Measurements from ENCODE around the gene CCL8. TPM values are rescaled to one million over a fixed set of nuclear protein-coding genes. Genes with fewer than 3 reads are reported as not detected.

CCL8 gene
- total RNA-seq, 4 donors from 2014 or later = 20.6 TPM; not detected in 3

DNA sequence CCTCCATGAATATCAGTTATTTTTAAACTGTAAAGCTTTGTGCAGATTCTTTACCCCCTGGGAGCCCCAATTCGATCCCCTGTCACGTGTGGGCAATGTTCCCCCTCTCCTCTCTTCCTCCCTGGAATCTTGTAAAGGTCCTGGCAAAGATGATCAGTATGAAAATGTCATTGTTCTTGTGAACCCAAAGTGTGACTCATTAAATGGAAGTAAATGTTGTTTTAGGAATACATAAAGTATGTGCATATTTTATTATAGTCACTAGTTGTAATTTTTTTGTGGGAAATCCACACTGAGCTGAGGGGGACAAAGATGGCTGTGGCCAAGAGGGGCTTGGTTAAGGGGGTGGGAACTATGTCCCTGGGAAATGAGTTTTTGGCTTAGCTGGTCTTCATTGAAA, 31.4 kb upstream of the CCL8 start:
- Histone ChIP-seq H3K36me3 (no peaks in the 10 kb centered on the region), H3K4me1 (no peaks in the 10 kb centered on the region), H3K4me3 (no peak overlapping the region), H3K9me3 (no peaks in the 10 kb centered on the region), H3K27me3 (no peaks in the 10 kb centered on the region), H3K27ac (no peak overlapping the region)
- no peak for DNase-seq
- no peak for TF ChIP-seq POLR2A (IDR thresholded peaks at IDR 0.05)
- TF ChIP-seq, protein P1, sequence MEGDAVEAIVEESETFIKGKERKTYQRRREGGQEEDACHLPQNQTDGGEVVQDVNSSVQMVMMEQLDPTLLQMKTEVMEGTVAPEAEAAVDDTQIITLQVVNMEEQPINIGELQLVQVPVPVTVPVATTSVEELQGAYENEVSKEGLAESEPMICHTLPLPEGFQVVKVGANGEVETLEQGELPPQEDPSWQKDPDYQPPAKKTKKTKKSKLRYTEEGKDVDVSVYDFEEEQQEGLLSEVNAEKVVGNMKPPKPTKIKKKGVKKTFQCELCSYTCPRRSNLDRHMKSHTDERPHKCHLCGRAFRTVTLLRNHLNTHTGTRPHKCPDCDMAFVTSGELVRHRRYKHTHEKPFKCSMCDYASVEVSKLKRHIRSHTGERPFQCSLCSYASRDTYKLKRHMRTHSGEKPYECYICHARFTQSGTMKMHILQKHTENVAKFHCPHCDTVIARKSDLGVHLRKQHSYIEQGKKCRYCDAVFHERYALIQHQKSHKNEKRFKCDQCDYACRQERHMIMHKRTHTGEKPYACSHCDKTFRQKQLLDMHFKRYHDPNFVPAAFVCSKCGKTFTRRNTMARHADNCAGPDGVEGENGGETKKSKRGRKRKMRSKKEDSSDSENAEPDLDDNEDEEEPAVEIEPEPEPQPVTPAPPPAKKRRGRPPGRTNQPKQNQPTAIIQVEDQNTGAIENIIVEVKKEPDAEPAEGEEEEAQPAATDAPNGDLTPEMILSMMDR (IDR thresholded peaks at IDR 0.05) = no peak

GRCh38 chr17:34290586-34290985, 28.6 kb upstream of the CCL8 start:
- TF ChIP-seq POLR2A (IDR thresholded peaks at IDR 0.05) = no peak
- TF ChIP-seq, protein P1 (IDR thresholded peaks at IDR 0.05) = no peak
- Histone ChIP-seq H3K9me3 (no peaks in the 10 kb centered on the region), H3K27me3 (no peaks in the 10 kb centered on the region), H3K4me1 (no peaks in the 10 kb centered on the region), H3K27ac (no peak overlapping the region), H3K36me3 (no peaks in the 10 kb centered on the region), H3K4me3 (no peak overlapping the region)
- DNase-seq = no peak

- DNase-seq = no peak
- no peaks in the 10 kb centered on the region for H3K9me3 ChIP-seq
- no peaks in the 10 kb centered on the region for H3K27me3 ChIP-seq
- H3K4me1 ChIP-seq = no peaks in the 10 kb centered on the region
- H3K4me3 ChIP-seq = no peak overlapping the region
- H3K27ac ChIP-seq = no peak overlapping the region
- H3K36me3 ChIP-seq = no peaks in the 10 kb centered on the region
- no peak for TF ChIP-seq POLR2A (IDR thresholded peaks at IDR 0.05)
Observed at GRCh38 chr17:34291721-34292348, 27.4 kb upstream of the CCL8 start.

DNA sequence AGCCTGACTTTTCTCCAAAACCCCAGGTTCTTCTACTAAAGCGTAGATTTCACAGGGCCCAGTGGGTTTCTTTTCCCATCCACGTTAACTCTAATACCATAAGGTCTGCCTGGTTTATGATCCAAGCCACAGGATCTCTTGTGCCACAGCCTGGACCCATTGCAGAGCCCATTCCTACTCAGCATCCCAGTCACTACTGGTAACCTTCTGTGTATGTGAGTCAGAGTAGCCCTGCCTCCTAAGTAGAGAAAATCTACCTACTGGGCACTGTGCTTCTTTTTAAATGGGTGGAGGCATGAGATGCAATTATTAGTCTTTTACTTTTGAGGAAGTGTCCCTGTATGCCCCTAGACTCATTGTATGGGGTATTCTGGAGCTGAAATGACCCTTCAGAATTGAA, 20.2 kb upstream of the CCL8 start:
- Histone ChIP-seq H3K4me1 (peaks cover 0 to 7% (median 0%) of the 10 kb centered on the region in 4 donors), H3K4me3 (no peak overlapping the region), H3K9me3 (no peaks in the 10 kb centered on the region), H3K36me3 (no peaks in the 10 kb centered on the region), H3K27me3 (no peaks in the 10 kb centered on the region), H3K27ac (no peak overlapping the region)
- no peak for TF ChIP-seq POLR2A (IDR thresholded peaks at IDR 0.05)
- TF ChIP-seq, protein P1 (IDR thresholded peaks at IDR 0.05) = no peak
- DNase-seq = no peak

GRCh38 chr17:34299956-34300577, 19.2 kb upstream of the CCL8 start:
- Histone ChIP-seq H3K27me3 (no peaks in the 10 kb centered on the region), H3K4me1 (peaks cover 0 to 7% (median 0%) of the 10 kb centered on the region in 4 donors), H3K36me3 (no peaks in the 10 kb centered on the region), H3K9me3 (no peaks in the 10 kb centered on the region), H3K27ac (peak overlapping the region in 2 of 4 donors; percentile 4 to 39), H3K4me3 (no peak overlapping the region)
- TF ChIP-seq, protein P1 (IDR thresholded peaks at IDR 0.05) = no peak
- TF ChIP-seq POLR2A (IDR thresholded peaks at IDR 0.05) = no peak
- no peak for DNase-seq

DNA sequence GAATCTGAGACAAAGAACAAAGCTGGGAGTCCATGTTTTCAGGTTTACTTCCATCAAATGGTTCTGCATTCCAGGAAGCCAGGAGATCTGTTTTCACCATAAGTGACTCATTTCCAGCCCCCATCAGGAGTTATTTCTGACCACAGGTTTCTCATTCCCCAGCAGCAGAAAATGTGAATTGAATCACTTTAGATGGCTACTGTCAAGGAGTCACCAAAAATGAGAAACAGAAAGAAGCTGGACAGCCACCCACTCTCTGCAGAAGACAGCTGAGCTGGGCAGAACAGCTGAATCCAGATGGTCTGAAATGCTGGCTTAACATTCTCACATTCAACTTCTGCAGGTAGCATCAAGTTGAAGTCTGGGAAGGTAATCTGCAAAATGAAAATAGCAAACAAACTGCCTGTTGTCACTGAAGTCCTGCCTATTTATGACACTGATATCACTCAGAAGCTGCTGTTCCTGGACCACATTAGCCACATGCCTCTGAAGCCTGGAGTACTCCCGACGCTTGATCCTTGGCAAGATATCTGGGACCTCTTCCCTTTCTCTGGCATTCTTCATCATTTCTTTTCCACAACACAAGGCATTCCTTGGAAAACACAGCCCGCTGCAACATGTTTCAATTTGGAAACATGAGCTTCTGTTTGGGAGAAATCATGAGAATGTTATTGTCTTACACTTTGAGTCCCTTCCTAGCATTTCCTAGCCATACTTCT, 18.4 kb upstream of the CCL8 start:
- Histone ChIP-seq H3K27me3 (no peaks in the 10 kb centered on the region), H3K9me3 (no peaks in the 10 kb centered on the region), H3K4me3 (no peak overlapping the region), H3K36me3 (no peaks in the 10 kb centered on the region), H3K4me1 (peaks cover 0 to 7% (median 0%) of the 10 kb centered on the region in 4 donors), H3K27ac (peak overlapping the region in 1 of 4 donors; percentile 39)
- no peak for DNase-seq
- TF ChIP-seq POLR2A (IDR thresholded peaks at IDR 0.05) = no peak
- TF ChIP-seq, protein P1 (IDR thresholded peaks at IDR 0.05) = no peak

Measured in Peyer's patch (tissue), 4 donors.